ENCODE data around the gene KRTAP23-1.

KRTAP23-1 gene, protein sequence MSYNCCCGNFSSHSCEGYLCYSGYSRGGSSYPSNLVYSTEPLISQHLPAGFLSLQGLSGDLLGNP

DNA sequence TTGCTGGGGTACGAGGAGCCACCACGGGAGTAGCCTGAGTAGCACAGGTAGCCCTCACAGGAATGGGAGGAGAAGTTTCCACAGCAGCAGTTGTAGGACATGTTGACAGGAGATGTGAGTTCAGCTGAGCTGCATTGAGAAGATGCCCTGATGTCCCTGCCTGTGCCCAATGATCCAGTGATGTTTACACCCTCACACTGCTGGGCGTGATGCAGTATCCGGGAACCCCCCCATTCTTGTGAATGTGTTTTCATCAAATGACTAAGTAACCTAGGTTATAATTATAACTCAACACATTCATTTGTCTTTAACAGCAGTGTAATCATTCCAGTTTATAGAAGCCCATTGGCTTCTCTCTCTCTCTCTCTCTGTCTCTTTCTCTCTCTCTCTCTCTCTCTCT lies at the start of gene KRTAP23-1:
Gene KRTAP23-1 (minus strand): TSS at position 101 of the 400 bp plus-strand sequence. CDS start 0 bp downstream, at position 101.
- no peak for DNase-seq

DNA sequence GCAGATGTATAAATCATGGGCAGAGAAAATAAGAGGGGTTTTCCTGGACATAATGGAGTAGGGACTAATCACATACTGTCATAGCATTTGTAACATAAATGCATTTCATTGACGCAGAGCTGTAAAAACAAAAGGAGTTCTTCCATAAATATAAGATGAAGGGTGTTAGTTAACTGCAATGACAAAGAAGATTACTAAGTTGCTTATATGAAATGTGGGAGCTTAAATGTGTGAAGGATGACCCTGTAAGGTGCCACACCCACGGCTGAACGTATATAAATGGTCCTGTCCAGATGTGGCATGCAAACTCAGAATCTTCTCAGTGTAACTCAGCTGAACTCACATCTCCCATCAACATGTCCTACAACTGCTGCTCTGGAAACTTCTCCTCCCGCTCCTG lies 47.3 kb upstream of the KRTAP23-1 start, which contains the start of gene KRTAP13-1:
Gene KRTAP13-1 (plus strand): TSS at position 301 of the 400 bp plus-strand sequence. CDS start 56 bp downstream, at position 357.
- DNase-seq, result no peak

DNA sequence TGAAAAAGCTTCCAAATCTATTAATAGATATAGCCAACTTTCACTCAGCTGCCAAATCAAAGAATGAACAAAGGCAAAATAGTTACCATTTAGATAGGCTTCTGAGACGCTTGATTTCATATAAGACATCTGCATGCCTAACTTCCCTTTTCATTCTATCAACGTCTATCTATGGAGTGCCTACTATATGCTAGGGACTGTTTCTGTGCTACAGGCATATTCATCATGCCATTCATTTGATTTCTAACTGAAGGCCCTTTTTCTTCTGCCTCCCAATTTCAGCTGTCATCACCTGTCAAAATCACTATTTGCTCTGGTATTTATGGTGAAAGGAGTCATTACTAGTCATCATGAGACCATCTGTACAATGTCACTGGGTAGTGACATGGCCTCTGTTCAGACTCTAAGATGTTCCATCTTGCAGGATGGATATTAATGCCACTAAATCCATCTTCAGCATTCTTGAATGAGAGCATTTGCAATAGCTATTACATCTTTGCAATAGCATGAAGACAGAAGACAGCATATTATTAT lies 43.2 kb upstream of the KRTAP23-1 start:
- DNase-seq, result no peak

DNA sequence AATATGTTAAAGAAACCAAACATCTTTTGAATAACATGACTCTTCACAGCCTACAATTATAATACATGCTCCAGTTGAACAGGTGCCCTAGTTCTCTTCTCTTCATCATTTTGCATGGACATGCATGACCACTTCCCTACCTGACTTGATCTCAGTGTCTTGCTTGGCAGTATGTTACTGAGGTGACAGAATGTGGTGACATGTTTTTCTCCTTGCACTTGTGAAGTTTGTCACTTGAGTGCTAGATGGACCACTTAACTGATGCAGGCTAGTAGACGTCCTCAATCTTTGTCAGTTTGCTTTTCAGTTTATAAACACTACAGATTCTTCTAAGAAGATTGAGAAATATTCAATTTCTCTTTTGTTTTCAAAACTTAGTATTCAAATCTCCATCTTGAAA lies 33.8 kb upstream of the KRTAP23-1 start:
- no peak for DNase-seq

DNA sequence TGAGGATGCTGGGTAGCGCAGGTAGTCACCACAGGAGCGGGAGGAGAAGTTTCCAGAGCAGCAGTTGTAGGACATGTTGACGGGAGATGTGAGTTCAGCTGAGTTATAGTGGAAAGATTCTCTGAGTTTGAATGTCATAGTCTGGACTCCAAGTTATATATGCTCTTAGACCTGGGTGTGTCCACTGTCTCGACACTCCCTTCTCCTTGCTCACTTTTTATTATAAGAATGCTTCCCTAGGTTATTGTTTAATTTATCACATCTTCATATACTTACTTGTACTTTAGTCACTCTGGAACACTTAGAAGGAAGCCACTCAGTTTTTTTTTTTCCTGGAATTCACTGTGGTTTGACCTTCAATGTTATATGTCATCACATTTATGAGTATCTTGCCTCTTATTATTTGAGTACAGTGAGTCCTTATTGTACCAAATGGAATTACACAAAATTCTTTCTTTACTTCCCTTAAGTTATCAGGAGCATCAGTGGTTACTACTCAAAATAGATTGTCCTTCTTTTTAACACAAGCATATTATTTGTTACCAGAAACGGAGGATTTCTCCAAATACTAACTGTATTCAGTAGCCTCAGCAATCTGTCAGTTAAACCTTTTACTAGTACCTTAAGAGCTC lies 23.8 kb upstream of the KRTAP23-1 start, which contains the start of gene KRTAP13-2:
Gene KRTAP13-2 (minus strand): TSS at position 133 of the 632 bp plus-strand sequence. CDS start 58 bp downstream, at position 75.
- DNase-seq, result no peak

DNA sequence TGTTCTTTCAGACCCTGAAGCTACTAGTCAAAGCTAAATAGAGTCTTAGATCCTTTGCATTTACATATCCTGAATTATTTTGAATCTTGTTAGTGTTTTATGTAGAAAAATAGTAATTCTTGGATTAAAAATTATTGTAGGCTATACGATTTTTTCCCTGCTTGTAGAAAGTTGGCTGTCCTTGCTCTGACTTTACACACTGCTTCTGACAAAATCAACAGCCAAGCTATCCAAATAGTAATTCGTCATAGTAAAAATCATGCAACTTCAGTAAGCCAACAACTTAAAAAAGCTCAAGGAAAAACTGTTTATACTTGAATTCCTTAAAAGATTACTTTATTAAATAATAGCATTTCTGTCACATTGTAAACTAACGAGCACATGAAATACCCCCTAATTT lies 7.5 kb upstream of the KRTAP23-1 start:
- no peak for DNase-seq

DNA sequence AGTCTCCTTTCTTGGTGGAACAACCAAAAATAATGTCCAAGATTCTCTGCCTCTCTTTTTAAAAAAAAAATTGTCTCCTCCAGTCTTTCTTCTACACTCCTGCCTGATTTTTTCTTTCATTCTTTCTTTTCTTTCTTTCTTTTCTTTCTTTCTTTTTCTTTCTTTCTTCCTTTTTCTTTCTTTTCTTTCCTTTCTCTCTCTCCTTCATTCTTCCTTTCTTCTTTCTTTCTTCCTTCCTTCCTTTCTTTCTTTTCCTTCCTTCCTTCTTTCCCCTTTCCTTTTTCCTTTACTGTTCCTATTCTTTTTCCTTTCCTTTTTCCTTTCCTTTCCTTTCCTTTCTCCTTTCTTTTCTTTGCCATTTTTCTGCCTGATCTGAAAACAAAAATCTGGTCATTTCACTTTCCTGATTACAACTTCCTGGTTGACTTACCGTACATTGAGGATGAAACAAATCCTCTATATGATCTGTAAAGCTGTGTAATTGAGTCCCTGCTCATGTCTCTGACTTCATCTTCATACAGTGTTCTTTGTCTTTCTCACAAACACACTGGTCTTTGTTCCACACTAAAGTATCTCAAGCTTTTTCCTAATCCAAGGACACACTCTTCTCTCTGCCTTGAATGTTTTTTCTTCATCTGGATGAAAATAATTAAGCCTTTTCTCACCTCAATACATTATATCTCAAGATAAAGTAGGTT lies 6.1 kb upstream of the KRTAP23-1 start:
- no peak for DNase-seq

DNA sequence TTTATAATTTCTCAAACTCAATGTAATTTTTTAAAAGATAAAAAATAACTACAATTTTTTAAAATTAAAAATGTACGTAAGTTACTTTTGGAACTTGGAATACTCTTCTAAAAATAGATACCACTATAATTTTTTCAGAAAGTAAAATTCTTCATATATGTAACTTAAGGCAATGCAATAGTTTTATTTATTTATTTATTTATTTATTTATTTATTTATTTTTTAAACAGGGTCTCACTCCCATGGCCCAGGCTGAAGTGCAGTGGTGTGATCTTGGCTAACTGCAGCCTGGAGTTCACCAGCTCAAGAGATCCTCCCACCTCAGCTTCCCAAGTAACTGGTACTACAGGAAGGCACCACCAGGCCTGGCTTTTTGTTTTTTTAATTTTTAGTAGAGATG lies 3.1 kb upstream of the KRTAP23-1 start:
- DNase-seq, result no peak

DNA sequence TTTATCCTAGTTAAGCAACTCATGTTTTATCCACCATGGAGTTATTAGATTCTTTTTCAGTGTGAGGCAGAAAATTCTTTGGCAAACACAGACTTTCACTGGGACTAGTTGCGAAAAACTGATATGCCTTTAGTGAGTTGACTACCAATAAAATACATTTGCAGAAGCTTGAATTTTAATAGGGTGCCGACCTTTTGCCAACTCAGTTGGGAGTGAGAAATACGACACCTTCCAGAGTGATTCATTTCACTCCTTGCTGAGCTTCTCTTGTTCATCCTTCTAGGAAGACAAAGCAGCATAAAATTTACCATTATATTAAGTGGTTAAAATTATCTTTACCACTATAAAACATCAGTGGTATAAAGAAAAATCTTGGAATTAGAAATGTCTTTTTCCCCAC lies 1.2 kb upstream of the KRTAP23-1 start:
- no peak for DNase-seq

DNA sequence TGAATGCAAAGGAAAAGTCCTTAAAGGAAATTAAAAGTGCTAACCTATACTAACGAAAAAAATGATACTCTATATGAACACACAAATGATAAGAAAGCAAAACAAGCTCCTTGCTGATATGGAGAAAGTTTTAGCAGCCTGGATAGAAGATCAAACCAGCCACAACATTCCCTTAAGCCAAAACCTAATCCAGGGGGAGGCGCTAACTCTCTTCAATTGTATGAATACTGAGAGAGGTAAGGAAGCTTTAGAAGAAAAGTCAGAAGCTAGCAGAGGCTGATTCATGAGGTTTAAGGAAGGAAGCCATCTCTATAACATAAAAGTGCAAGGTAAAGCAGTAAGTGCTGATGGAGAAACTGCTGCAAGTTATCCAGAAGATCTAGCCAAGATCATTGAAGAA lies 3.4 kb downstream of the KRTAP23-1 start:
- DNase-seq, result no peak

DNA sequence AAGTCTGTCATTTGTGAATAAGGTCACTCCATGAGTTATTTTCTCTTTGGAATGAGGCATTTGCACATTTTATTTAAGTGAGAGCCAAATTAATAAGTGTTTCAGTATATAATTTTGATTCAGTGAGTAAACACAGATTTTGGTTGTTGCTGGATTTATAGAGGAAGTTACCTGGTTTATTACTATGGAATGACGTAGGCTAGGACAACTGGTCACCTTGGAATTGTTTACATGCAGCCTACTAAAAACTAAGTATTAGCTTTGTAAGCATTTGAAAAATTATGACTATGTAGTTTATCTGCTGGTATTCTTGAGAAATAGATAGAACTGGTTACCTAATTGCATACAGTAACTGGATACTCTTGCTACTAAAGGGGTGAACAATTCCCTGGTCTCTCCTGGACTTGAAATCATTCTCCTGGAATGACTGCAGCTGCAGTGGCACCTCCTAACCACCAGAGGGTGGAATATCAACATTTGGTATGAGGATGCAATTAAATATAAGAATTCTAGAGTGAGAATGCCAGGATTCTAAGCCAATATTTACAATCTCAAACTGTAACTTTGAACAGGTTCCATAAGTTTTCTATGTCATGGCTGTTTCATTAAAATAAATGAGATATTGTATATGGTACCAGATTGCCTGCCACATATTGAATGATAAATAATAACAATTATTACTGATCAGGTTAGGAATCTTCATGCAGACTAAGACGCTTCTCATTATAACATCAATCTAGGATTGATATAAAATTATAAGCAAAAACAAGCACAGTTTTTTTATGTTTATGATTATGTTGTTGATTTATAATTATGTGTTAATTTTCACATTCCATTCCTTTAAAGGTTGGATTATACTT lies 7.5 kb downstream of the KRTAP23-1 start:
- DNase-seq, result no peak

DNA sequence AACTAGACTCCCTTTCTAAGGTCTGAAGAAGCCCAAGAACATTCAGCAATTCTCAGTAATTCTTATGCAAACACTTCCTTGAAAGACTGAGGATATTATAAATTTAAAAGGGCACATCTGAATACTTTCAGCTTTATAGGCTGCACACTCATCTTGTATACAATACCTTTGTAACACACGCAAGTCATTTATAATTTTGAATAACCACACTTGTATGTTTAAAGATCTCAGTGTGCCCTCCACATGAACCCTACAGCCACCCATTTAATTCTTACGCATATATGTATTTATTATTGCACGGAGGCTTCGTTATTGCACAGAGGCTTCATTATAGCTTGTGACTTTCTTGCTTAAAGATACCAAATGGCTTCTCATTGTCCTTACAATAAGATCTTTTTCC lies 9.7 kb downstream of the KRTAP23-1 start:
- no peak for DNase-seq

DNA sequence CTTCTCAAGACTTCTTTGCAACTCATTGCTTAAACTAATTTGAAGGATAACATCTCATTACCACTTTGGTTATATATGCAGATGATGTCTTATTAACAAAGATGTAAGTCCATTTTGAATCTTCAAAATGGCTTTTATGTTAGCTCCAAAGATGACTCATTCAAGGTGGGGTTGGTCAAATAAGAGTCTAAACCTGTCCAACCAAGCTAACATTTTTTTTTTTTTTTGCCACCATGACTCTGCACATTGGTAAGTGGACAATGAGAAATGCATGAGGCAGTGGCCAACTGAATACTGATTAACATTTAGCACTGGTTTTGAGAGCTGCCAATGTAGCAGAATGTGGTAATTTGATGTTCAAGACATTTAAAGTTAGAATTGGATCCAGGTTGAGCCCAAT lies 10.6 kb downstream of the KRTAP23-1 start:
- no peak for DNase-seq

DNA sequence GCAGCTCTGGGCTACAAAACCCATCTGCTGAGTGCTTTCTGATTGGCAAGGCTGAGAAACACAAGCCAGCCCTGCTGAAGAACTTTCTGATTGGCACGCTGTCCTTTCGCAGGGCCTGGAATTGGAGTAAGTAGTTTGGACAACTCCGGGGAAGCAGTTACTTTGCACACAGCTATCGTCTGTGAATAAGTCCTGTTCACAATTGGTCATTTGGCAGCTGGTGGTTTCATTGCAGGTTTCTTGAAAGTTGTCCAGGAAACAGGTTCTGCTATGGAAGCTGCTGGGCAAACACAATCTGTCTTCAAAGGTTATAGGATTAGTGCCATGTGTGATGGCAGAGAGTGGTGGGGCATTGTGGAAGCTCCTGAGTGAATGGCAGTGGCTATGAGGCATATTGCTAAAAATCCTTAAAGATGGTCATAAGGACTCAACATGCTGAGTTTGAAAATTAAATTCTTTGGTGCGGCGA lies 11.1 kb downstream of the KRTAP23-1 start, which contains the start of gene KRTAP27-1:
Gene KRTAP27-1 (minus strand): TSS at position 419 of the 469 bp plus-strand sequence. CDS start 26 bp downstream, at position 393.
- DNase-seq, result no peak

DNA sequence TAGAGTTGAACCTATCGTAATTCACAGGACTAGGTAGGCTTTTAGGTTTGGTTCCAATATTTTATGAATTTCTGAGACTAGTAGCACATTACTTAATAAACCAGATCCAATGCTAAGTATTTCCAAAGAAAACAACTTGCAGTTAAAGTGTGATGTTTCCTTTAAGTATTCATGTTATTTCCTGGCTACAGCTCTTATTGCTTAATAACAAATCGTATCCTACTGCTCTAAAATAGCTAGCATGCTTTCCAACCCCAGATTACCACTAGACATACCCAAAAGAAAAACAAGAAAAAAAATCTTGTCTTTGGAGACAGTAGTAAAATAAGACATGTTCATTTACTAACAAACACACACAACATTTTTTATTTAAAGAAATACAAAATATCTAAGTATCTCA lies 11.8 kb downstream of the KRTAP23-1 start:
- DNase-seq, result no peak

DNA sequence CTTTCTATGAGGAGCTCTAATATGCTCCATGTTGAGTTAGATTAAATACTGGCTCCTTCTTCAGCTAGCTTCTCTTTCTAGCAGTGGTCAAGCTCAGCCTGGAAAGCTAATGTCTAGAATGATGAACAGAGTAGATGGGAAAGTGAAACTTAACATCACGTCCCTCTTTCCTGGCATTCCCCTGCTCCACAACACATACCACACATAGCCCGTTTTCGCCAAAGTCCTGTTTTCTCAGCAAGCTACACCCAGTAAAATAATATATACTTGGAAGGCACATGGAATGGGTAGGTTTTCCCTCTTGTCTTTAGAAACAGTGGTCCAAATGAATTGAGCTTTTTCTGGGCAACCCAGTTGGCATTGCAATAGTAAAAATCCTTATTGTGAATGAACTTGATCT lies 14.7 kb downstream of the KRTAP23-1 start:
- no peak for DNase-seq

DNA sequence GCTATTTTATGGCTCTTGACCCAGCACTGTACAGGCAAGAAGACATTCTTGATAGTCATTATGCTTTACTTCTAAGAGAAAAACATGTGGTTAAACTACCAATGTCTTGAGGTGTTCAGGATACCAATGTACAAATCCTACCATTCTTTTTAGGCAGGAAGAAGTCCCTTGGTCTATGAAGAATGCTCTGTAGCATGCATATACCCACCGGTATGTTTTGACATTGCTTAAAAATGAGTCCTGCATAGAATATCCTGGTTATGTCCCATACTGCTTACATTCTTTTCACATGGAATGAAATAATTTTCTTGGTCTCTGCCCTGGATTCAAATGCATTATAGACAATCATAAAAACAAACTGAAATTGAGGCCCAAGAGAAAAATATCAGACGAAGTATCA lies 15.7 kb downstream of the KRTAP23-1 start:
- DNase-seq, result no peak

DNA sequence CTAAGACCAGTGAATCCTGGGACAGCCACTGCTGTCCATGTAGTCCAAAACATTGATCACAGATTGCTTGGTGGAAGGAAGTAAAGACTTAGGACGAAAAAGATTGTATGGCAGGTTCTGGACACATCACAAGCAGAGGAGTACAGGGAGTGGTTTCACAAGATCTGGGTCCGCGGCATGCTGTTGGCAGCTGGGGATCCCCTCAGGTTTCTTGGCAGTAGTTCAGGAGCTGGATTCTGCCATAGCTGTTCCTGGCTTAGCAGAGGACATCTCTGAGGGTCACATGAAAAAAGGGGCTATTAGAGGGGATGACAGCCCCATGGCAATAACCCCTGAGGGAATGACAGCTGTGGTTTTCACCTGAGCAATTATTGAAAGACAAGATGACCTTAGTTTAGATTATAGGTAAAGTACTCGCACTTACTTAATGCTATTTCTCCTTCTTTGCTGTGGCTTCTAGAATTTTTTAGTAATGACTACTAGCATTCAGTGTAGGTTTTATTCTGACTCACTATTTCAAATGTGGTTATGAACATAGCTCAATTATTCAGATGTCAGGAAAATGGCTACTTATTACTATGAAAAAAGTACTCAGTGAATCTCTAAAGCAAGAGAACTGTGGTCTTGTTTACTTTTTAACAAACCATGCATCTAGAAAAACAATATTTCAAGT lies 19.1 kb downstream of the KRTAP23-1 start:
- no peak for DNase-seq

DNA sequence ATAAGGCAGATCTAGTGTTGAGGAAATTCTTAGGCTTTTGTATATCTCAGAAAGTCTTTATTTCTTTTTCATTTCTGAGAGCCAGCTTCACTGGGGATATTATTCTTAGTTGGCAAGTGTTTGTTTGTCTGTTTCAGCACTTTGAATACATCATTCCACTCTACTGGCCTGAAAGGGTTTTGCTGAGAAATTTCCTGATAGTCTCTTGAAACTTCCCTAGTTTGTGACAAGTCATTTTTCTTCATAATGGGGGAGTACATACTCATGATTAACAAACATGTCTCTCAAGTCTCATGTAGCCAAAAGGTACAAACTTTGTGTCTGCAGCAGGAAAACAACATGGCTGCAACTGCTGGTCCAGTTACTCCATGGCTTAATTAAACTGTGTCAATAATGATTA lies 22.0 kb downstream of the KRTAP23-1 start:
- no peak for DNase-seq

DNA sequence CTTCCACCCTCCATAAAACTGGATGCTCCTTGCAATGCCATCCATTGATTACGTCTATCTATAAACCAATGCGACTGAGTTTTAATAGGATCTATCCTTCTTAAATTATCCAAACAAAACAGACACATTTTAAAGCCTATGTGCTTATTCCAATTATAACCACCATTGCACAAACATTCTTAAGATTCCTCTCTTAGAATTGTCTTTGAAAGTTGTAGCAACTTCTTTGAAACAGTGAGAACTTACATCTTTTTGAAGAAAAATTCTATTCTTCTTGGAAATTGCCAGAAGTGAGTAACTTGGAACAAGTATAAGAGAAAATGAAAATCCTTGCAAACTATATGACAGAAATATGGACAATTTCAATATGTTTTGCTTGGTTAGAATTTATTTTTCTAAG lies 28.2 kb downstream of the KRTAP23-1 start, which contains the start of gene KRTAP26-1:
Gene KRTAP26-1 (minus strand): TSS at position 101 of the 400 bp plus-strand sequence. CDS start 280 bp downstream, outside the sequence.
- DNase-seq, result no peak

DNA sequence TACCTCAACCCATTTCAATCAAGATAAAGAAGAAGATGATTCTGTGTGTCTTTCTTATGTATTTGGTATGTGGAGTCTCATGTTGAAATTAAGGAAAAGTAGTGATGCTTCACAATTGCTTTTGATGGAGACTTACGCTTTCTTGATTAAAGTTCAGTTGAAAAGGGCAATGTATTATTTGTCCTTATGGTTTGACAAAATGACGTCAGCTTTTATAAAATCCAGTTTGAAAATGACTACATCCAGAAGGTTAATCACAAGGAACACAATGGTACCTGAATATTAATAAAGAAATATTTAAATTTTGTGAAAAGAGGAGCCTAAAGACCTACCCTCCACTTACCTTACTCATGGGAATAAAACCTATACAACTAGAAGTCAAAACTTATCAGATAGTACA lies 32.7 kb downstream of the KRTAP23-1 start:
- no peak for DNase-seq

DNA sequence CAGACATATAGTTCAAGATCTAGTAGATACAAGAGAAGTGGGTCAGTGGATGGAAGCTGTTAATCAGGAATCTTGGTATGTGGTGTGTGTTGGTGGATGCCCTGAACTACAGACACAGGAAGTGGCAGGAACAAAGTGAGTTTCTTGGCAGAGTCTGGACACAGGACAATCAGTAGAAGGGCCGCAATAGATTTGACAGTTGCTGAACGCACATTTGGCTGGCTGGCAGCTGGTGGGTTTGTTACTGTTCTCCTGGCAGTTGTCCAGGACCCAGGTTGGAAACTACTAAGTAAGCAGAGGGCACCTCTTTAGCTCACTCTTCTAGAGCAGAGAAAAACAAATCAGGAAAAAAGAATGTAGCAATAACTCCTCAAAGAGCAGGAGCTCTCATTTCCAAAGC lies 41.5 kb downstream of the KRTAP23-1 start:
- no peak for DNase-seq
